Activated CD4-positive, alpha-beta T cell treated with anti-CD3 and anti-CD28 coated beads, Interleukin-2, amount 10 ng/mL, durations not matched to agents 7 days and 5 days (primary cell): ENCODE results near the gene ACP5. TPM values are rescaled to one million over a fixed set of nuclear protein-coding genes. Genes with fewer than 3 reads are reported as not detected.

Source experiments
- CTCF ChIA-PET: fragments of 350-600 bp; sonication (Branson Sonifier 250); formaldehyde crosslinking; loops from one replicate; lab custom pipeline; 2021; ENCODE audit warnings: antibody characterized with exemption; lab: Charles Lee
- POLR2A ChIA-PET: fragments of 350-600 bp; sonication (Branson Sonifier 250); formaldehyde crosslinking; loops from one replicate; lab custom pipeline; 2021; ENCODE audit warnings: antibody characterized with exemption; lab: Charles Lee
- DNase-seq: peaks from one replicate; pipeline ENCODE4 v3.0.0-alpha.2; 2020
- H3K27ac Mint-ChIP-seq: one replicate; pipeline ENCODE4 v1.8.0; 2021; ENCODE audit warnings: mild to moderate bottlenecking, moderate library complexity, mixed read lengths
- H3K27me3 Mint-ChIP-seq: one replicate; pipeline ENCODE4 v1.8.0; 2021; ENCODE audit warnings: mixed read lengths
- H3K36me3 Mint-ChIP-seq: one replicate; pipeline ENCODE4 v1.8.0; 2021; ENCODE audit warnings: low read depth, mixed read lengths
- H3K4me1 Mint-ChIP-seq: one replicate; pipeline ENCODE4 v1.8.0; 2021; ENCODE audit warnings: mixed read lengths
- H3K4me3 Mint-ChIP-seq: one replicate; pipeline ENCODE4 v1.8.0; 2021; ENCODE audit warnings: mild to moderate bottlenecking, moderate library complexity, mixed read lengths
- H3K9me3 Mint-ChIP-seq: one replicate; pipeline ENCODE4 v1.8.0; 2021; ENCODE audit warnings: mixed read lengths
- total RNA-seq, 2 experiments: library from RNA; stranded (reverse); gene quantifications; one replicate each; pipeline ENCODE4 v1.2.3, GENCODE V29; 2021

Gene ACP5
- total RNA-seq, 2 experiments from 2014 or later = 27.5 to 33.9 TPM

DNA sequence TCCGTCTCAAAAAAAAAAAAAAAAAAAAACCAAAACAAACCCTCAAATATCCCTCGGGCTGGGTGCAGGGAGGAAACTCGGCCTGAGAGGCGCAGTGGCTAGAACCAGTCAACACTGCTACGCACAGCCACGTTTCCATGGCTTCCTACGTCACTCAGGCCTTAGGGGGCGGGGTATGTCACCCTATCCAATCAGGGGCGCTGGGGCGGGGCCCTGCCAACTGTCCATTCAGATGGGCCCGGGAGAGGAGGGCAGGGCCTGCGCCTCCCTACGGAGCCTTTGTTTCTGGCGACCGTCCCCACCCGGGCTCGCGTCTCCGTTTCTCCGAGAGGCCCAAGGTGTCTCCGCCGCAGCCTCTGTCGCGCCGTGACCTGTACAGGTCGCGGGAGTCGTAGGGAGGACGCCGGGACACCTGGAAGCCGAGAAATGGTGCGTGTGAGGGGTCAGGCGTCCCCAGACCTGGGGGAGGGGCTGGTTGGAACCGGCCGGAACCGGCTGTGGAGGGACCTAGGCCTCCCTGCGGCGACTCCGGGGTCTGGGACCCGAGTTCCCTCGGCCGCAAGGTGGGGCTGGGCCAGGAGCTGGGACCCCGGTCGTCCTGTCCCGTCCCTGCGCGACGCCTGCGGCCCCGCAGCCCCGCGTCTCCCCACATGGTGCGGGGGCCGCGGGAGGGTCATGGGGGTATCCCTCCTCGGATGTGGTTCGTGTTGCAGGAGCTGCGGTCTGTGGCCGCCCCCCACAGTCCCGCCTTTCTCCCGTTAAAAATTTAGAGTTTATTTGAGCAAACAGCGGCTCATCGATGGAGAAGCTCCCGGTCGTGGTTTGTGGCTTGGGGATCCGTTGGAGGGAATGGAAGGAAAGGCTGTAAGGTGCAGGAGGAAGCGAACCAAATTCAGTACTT is 20.0 kb upstream of the ACP5 start, which contains the start of gene ZNF627:
TSS of gene ZNF627 (plus strand) at position 282 of the 901 bp plus-strand sequence. CDS start at position 427, 145 bp downstream.
- CTCF ChIA-PET = interaction anchor here (0.9 to 2.2 kb wide), 4 partner anchors 14 to 69 kb away, joined by 3 to 7 read pairs (median 4); partner anchors contain the start of gene ECSIT
- Mint-ChIP-seq H3K27me3 (no peaks in the 10 kb centered on the region), H3K9me3 (peaks cover 4% of the 10 kb centered on the region), H3K27ac (peak within 1 kb of the TSS; percentile 92), H3K36me3 (peaks cover 12% of the 10 kb centered on the region), H3K4me1 (peaks cover 22% of the 10 kb centered on the region), H3K4me3 (peak within 1 kb of the TSS; percentile 91)
- POLR2A ChIA-PET = no interaction called here
- DNase-seq = peak; percentile 98

DNA sequence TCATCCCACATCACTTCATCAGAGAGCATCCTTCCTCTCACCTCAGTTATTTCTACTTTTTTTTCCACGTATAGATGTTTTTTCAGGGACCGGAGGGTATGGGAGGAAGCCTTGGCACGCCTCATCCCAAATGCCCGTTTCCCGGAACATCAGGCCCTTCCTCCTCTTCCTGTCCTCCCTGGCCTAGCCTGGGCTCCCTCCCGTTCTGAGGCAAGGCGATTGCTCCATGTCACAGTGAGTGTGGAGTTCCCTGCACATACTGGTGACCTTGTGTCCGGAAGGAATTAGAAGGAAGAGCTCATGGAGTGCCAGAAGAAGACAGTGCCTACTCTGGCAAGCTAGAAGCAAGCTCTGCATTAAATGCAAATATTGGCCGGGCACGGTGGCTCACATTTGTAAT is 18.7 kb upstream of the ACP5 start:
- CTCF ChIA-PET = interaction anchor here (0.9 to 2.2 kb wide), 4 partner anchors 13 to 67 kb away, joined by 3 to 7 read pairs (median 4); partner anchors contain the start of gene ECSIT
- POLR2A ChIA-PET = no interaction called here
- no peaks in the 10 kb centered on the region for H3K9me3 Mint-ChIP-seq
- H3K27ac Mint-ChIP-seq = peak overlapping the region; percentile 20
- DNase-seq = no peak
- H3K36me3 Mint-ChIP-seq = peaks cover 8% of the 10 kb centered on the region
- H3K4me3 Mint-ChIP-seq = peak overlapping the region; percentile 91
- no peaks in the 10 kb centered on the region for H3K27me3 Mint-ChIP-seq
- H3K4me1 Mint-ChIP-seq = peaks cover 22% of the 10 kb centered on the region

DNA sequence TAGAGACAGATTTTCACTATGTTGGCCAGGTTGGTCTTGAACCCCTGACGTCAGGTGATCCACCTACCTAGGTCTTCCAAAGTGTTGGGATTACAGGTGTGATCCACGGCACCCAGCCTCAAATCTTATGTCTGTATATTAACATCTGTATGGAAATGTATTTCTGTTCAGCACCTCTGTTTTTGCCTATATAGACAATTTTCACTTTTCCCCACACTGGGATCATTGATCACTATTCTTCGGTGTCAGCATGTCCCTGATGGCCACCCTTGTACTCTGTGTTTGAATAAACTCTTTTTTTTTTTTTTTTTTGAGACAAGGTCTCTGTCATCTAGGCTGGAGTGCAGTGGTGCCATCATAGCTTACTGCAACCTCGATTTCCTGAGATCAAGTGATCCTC is 16.6 kb upstream of the ACP5 start:
- DNase-seq = no peak
- Mint-ChIP-seq H3K27me3 (no peaks in the 10 kb centered on the region), H3K9me3 (no peaks in the 10 kb centered on the region), H3K4me1 (peaks cover 16% of the 10 kb centered on the region), H3K27ac (no peak overlapping the region), H3K4me3 (no peak overlapping the region), H3K36me3 (peaks cover 2% of the 10 kb centered on the region)
- ChIA-PET CTCF (interaction anchor here (0.7 to 1.7 kb wide), 6 partner anchors 9 to 112 kb away, joined by 3 to 6 read pairs (median 4); no protein-coding TSS in a partner anchor), POLR2A (no interaction called here)

DNA sequence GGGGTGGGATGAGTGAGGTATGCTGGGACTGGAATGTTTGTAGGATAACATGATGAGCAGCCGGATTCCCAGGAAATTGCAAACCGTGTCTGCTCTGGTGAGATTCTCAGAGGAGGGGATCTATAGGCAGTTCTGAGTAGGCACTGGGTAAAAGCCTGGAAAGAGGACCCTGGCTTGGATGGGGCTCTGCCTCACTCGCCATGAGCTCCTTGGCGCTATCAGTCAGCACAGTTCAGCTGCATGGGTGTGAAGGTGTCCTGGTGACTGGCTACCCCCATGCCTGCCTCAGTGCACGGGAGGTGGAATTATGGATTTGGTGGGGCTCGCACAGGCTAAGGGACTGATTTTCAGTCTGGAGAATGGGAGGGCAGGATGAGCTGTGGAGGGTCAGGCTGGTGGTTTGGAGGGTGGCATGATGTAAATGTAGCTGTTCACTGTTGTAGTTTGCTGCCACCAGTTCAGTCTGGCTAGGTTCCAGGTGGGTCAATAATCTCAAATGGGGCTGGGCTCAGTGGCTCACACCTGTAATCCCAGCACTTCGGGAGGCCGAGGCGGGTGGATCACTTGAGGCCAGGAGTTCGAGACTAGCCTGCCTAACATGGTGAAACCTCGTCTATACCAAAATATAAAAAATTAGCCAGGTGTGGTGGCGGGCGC is 10.7 kb upstream of the ACP5 start:
- H3K4me1 Mint-ChIP-seq = peaks cover 18% of the 10 kb centered on the region
- ChIA-PET POLR2A (interaction anchor here (0.5 kb wide), 1 partner anchor 1175 kb away, joined by 4 read pairs; no protein-coding TSS in a partner anchor), CTCF (interaction anchor here (0.6 to 1.8 kb wide), 8 partner anchors 10 to 207 kb away, joined by 3 to 8 read pairs (median 4); partner anchors contain the start of gene ELOF1)
- DNase-seq = no peak
- H3K4me3 Mint-ChIP-seq = no peak overlapping the region
- H3K36me3 Mint-ChIP-seq = no peaks in the 10 kb centered on the region
- H3K27me3 Mint-ChIP-seq = no peaks in the 10 kb centered on the region
- no peaks in the 10 kb centered on the region for H3K9me3 Mint-ChIP-seq
- no peak overlapping the region for H3K27ac Mint-ChIP-seq

DNA sequence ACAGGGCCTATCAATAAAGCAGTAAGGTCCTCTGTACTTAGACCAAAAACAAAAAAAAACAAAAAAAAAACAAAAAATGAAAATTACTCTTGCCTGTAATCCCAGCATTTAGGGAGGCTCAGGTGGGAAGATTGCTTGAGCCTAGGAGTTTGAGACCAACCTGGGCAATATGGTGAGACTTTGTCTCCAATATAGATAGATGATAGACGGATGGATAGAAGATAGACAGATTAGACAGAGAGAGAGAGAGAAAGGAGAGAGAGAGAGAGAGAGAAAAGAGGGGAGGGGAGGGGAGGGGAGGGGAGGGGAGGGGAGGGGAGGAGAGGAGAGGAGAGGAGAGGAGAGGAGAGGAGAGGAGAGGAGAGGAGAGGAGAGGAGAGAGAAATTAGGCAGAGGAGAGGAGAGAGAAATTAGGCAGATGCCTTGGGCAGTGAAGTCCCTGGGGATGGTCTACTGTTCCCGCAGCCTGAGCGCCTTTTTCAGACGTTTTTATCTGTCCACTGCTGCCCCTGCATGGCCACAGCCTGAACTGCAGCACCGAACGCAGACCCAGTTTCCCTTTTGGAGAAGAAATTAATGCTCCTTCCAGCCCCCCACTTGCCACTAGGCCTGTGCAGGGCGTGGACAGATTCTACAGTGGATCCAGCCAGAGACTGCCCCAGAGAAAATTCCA is 10.0 kb upstream of the ACP5 start:
- no peaks in the 10 kb centered on the region for H3K9me3 Mint-ChIP-seq
- H3K4me3 Mint-ChIP-seq = no peak overlapping the region
- H3K36me3 Mint-ChIP-seq = no peaks in the 10 kb centered on the region
- POLR2A ChIA-PET = no interaction called here
- peak; percentile 82 for DNase-seq
- CTCF ChIA-PET = interaction anchor here (0.9 to 1.8 kb wide), 4 partner anchors 9 to 27 kb away, joined by 3 to 8 read pairs (median 4); no protein-coding TSS in a partner anchor
- H3K27ac Mint-ChIP-seq = no peak overlapping the region
- peaks cover 18% of the 10 kb centered on the region for H3K4me1 Mint-ChIP-seq
- no peaks in the 10 kb centered on the region for H3K27me3 Mint-ChIP-seq

DNA sequence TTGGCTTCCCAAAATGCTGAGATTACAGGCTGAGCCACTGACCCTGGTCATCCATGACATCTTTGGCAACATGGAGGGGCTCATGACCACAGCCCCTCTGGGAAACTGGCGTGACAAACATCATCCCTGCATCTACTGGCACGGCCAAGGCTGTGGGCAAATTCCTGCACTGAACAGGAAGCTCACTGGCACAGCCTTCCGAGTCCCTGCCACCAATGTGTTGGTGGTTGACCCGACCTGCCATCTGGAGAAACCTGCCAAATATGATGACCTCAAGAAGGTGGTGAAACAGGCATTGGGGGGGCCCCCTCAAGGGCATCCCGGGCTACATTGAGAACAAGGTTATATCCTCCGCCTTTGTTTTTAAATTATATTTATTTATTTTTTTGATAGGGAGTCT is 8.9 kb upstream of the ACP5 start:
- ChIA-PET POLR2A (no interaction called here), CTCF (interaction anchor here (0.6 to 1.3 kb wide), 2 partner anchors 25 to 132 kb away, joined by 3 to 4 read pairs; no protein-coding TSS in a partner anchor)
- DNase-seq = no peak
- H3K4me3 Mint-ChIP-seq = no peak overlapping the region
- H3K27me3 Mint-ChIP-seq = no peaks in the 10 kb centered on the region
- no peaks in the 10 kb centered on the region for H3K9me3 Mint-ChIP-seq
- no peak overlapping the region for H3K27ac Mint-ChIP-seq
- peaks cover 26% of the 10 kb centered on the region for H3K4me1 Mint-ChIP-seq
- no peaks in the 10 kb centered on the region for H3K36me3 Mint-ChIP-seq

DNA sequence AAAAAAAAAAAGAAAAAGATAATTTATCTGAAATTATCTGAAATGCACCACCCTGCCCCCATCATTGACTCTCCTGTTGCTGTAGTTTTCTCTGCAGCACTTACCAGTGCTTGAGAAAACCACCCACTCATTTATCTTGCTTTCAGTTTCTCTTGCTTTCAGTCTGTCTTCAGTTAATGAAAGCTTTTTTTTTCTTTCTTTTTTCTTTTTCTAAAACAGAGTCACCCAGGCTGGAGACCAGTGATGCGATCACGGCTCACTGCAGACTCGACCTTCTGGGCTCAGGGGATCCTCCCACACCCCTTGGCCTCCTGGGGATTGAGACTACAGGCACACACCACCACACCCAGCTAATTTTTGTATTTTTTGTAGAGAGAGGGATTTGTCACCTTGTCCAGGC is 4.3 kb upstream of the ACP5 start:
- peak; percentile 49 for DNase-seq

DNA sequence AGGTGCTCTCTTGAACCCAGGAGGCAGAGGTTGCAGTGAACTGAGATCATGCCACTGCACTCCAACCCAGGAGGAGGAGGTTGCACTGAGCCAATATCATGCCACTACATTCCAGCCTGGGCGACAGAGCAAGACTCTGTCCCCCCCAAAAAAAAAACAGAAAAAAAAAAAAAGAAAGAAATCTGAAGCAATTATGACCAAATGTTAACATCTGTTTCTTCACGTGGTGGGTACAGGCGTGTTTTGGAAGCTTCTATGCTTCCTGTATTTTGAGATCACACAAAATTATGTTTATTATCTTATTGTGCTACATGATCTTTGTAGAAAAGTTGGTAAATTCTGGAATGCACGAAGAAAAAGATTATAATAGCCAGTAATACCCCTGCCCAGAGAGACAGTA is 2.7 kb upstream of the ACP5 start:
- ChIA-PET CTCF (interaction anchor here (0.6 to 2.5 kb wide), 9 partner anchors 11 to 83 kb away, joined by 3 to 10 read pairs (median 3); partner anchors contain the start of genes CNN1 and ELOF1), POLR2A (no interaction called here)
- H3K27ac Mint-ChIP-seq = peak overlapping the region; percentile 25
- no peaks in the 10 kb centered on the region for H3K27me3 Mint-ChIP-seq
- peaks cover 2% of the 10 kb centered on the region for H3K36me3 Mint-ChIP-seq
- no peak for DNase-seq
- no peak overlapping the region for H3K4me3 Mint-ChIP-seq
- H3K9me3 Mint-ChIP-seq = no peaks in the 10 kb centered on the region
- H3K4me1 Mint-ChIP-seq = peaks cover 31% of the 10 kb centered on the region

More for the DNA sequence above, 4.3 kb upstream of the ACP5 start:
- no peaks in the 10 kb centered on the region for H3K36me3 Mint-ChIP-seq
- CTCF ChIA-PET = interaction anchor here (0.6 to 2.8 kb wide), 3 partner anchors 10 to 46 kb away, joined by 3 to 8 read pairs (median 8); no protein-coding TSS in a partner anchor
- POLR2A ChIA-PET = interaction anchor here (1.3 kb wide), 1 partner anchor 201 kb away, joined by 5 read pairs; no protein-coding TSS in a partner anchor
- no peaks in the 10 kb centered on the region for H3K9me3 Mint-ChIP-seq
- no peaks in the 10 kb centered on the region for H3K27me3 Mint-ChIP-seq
- peak overlapping the region; percentile 51 for H3K4me3 Mint-ChIP-seq
- H3K4me1 Mint-ChIP-seq = peaks cover 36% of the 10 kb centered on the region
- H3K27ac Mint-ChIP-seq = peak overlapping the region; percentile 99

DNA sequence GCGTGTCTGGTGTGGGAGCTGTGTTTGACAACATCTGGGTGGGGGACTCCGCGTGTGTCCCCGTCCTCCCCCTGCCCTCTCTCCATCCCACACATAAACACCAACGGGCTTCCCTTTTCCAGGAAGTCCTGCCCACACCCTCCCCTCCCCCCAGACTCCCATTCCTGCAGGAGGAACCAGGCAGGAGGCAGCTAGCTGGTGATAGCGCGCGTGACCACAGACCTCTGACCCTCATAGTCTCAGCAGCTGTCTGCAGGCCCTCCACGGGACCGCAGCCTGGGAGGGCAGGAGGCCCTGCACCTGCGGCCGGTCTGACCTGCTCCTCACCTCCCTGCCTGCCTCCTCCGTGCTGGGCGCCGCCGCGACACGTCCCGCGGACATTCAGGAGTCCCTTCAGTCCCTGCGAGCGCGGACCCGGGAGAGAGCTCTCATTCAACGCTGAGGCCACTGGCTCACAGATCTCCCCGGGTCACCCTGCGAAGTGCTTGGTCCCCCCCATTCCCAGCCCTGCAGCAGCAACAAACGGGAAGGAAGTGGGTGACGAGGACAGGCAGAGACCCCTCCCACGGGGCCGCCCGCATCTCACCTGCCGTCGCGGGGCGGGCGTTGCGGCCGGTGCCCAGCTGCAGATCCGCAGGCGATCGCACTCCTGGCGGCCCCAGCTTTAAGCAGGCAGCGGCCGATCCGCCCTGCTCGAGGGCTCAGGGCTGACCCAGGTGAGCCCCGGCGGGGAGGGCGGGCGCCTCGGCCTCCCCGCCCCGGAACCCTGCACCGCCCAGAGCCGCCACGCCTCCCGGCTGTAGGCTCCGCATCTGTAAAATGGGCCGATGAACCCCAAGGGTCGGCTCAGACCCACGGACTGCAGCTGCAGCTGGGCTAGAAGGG is 1.1 kb upstream of the ACP5 start:
- H3K27ac Mint-ChIP-seq = peak overlapping the region; percentile 76
- peaks cover 35% of the 10 kb centered on the region for H3K4me1 Mint-ChIP-seq
- peaks cover 2% of the 10 kb centered on the region for H3K36me3 Mint-ChIP-seq
- CTCF ChIA-PET = interaction anchor here (0.8 to 2.5 kb wide), 6 partner anchors 9 to 96 kb away, joined by 3 to 10 read pairs (median 4); no protein-coding TSS in a partner anchor
- POLR2A ChIA-PET = no interaction called here
- peak; percentile 37 for DNase-seq
- H3K9me3 Mint-ChIP-seq = no peaks in the 10 kb centered on the region
- H3K27me3 Mint-ChIP-seq = no peaks in the 10 kb centered on the region
- H3K4me3 Mint-ChIP-seq = peak overlapping the region; percentile 71

DNA sequence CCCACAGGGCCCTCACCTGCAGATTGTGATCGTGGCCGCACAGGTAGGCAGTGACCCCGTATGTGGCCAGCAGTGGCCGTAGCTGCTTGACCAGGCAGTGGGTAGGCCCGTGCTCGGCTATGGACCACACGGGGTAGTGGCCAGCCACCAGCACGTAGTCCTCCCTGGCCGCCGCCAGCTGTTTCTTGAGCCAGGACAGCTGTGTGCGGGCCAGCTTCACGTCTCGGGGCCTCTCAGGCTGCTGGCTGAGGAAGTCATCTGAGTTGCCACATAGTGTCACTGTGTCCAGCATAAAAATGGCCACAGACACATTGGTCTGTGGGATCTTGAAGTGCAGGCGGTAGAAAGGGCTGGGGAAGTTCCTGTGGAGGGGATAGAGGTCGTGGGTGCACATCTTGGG is 1.2 kb downstream of the ACP5 start:
- Mint-ChIP-seq H3K36me3 (peaks cover 2% of the 10 kb centered on the region), H3K4me3 (no peak overlapping the region), H3K9me3 (no peaks in the 10 kb centered on the region), H3K4me1 (peaks cover 26% of the 10 kb centered on the region), H3K27me3 (no peaks in the 10 kb centered on the region), H3K27ac (no peak overlapping the region)
- DNase-seq = no peak
- ChIA-PET CTCF (interaction anchor here (0.6 to 2.5 kb wide), 5 partner anchors 12 to 713 kb away, joined by 3 to 8 read pairs (median 5); no protein-coding TSS in a partner anchor), POLR2A (no interaction called here)

DNA sequence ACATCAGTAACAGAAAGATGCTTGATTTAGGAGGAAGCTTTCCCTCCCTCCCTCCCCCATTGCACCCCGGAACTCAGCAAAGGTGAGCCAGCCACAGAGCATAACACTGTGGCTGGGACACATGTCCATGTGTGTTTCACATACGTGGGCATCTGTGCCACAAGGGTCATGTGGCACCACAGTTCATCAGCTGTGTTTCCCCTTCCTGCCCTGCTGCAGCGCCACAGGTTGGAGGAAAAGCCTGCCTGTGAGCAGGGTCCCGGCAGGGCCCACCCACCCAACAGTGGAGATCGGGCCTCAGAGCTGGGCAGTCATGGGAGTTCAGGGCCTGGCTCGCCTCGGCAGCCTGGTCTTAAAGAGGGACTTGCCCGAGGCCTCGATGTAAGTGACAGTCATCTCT is 2.8 kb downstream of the ACP5 start:
- CTCF ChIA-PET = interaction anchor here (1.2 to 2.5 kb wide), 4 partner anchors 11 to 38 kb away, joined by 3 to 8 read pairs (median 4); no protein-coding TSS in a partner anchor
- POLR2A ChIA-PET = no interaction called here
- peaks cover 17% of the 10 kb centered on the region for H3K4me1 Mint-ChIP-seq
- H3K27ac Mint-ChIP-seq = no peak overlapping the region
- DNase-seq = no peak
- H3K36me3 Mint-ChIP-seq = peaks cover 2% of the 10 kb centered on the region
- no peaks in the 10 kb centered on the region for H3K27me3 Mint-ChIP-seq
- H3K9me3 Mint-ChIP-seq = no peaks in the 10 kb centered on the region
- no peak overlapping the region for H3K4me3 Mint-ChIP-seq
